AG10803 (cell line): Measurements from ENCODE around the gene NEK6.

Experiments
- DNase-seq: peaks from one replicate; pipeline ENCODE4 v3.0.0; 2010; ENCODE audit warnings: low read depth
- H3K4me3 ChIP-seq: 2 replicates; pipeline ENCODE4 v1.5.1; 2011; ENCODE audit warnings: mild to moderate bottlenecking, low read length, control low read depth
- CTCF ChIP-seq: conservative IDR thresholded peaks from 2 replicates; pipeline ENCODE4 v1.5.1; 2011; ENCODE audit warnings: mild to moderate bottlenecking, low read length, control low read depth, inconsistent platforms

Gene NEK6

DNA sequence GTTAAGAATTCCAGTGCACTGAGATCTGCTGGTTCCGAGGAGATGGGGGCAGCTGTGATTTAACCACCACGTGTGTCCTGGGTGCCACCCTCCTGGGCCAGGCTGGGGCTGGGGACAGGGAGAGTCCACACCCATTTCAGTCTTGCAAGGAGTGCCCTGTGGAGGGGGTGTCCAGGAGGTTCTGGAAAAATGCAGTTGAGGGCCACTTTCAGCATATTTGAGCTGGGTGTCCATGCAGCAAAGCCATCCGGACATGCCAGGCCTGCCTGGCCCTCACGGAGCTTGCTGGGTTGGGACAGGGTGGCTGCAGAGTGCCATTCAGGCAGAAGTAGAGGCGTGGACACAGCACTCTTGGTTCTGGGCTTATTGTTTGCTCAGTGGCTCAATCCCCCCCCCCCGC is 68.1 kb downstream of the NEK6 start:
- no peak for TF ChIP-seq CTCF
- H3K4me3 ChIP-seq, result no peak overlapping the region

GRCh38 chr9:124326378-124326777 is 68.6 kb downstream of the NEK6 start:
- TF ChIP-seq CTCF, result no peak
- no peak for DNase-seq
- H3K4me3 ChIP-seq, result no peak overlapping the region

More for the DNA sequence above, 68.1 kb downstream of the NEK6 start:
- no peak for DNase-seq

DNA sequence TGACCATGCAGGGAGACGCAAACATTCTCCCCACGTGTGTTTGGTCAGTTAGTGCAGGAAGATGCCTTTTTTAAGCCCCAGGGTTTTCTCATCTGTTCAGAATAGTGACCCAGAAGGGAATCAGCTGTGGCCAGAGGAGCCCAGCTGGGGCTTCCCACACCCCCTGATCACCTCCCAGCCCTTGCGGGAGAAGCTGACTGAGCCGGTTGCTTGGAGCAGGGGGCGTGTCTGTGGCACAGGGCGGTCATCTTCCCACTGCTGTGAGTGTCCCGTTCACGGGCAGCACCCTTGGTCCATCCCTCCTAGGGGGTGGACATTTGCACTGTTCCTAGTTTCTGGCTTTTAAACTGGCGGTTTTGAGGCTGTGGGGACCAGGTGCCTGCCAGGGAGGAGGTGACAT is 69.7 kb downstream of the NEK6 start:
- H3K4me3 ChIP-seq, result no peak overlapping the region
- no peak for TF ChIP-seq CTCF
- DNase-seq, result no peak

DNA sequence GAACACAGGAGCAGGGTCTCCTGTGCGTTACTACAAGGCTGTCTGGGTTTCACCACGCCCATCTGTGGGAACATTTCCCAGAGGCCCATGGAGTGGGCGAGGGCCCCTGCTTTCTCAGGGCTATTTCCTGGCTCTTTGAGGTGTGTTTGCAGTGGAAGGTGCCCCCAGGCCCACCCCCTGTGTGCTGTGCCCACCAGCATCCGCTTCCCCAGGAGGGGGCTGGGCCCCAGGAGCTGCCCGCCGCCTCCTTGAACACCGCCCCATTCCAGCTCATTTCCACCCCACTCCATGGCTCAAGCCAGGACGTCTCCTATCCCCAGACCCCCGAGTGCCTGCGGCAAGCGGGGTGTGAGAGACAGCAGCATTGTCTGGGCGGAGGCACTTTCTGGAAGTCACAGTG is 70.5 kb downstream of the NEK6 start:
- no peak for DNase-seq
- no peak for TF ChIP-seq CTCF

GRCh38 chr9:124329206-124329792 is 71.5 kb downstream of the NEK6 start:
- no peak for TF ChIP-seq CTCF
- no peak overlapping the region for H3K4me3 ChIP-seq
- DNase-seq, result no peak

More for the DNA sequence above, 70.5 kb downstream of the NEK6 start:
- H3K4me3 ChIP-seq, result no peak overlapping the region

DNA sequence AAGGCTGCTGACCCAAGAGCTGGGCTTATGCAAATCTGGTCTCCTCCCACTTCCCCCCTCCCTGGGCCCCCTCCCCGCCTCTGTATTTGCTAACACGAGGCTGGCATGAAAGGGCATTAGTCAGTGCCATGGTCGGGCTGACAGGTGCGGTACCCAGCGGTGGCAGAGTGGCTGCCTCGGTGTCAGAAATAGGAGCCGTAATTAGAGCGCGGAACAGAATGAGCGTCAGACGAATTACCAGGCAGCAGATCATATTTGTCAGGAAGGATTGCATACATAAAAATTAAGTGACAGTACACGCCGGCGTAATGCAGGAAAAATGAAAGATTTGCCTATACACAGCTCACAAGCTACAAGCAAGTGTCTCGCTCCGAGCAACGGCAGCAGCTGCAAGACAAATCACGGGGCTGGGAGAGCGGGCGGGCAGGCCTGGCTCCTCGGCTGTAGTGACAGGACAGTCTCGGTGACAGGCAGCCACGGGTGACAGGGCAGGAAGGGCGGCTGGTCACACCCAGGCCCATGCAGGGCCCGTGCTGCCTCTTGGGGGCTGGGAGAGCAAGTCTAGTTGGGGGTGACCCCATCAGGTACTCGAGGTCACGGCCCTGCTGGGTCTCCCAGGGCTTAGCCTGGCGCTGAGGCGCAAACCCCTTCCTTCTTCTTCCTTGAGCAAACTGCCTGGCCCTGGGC is 72.4 kb downstream of the NEK6 start:
- TF ChIP-seq CTCF, result no peak
- H3K4me3 ChIP-seq, result no peak overlapping the region
- no peak for DNase-seq

DNA sequence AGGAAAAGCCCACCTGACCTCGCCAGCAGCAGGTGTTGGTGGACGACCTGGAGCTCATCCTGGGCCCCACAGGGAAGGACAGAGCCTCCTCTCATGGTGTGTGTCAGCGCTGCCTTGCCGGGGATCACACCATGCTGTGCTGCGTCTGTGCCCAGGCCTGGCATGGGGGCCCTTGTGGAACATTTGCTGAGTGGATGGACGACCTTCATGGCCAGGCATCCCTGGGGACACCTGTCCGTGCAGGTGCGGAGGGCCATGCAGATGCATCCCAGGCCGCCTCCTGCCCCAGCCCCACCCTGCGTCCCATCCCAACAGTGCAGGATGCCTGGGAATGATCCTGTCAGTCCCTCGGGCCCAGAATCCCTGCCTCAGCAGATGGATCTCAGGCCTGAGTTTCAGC is 73.8 kb downstream of the NEK6 start:
- no peak overlapping the region for H3K4me3 ChIP-seq
- no peak for TF ChIP-seq CTCF
- no peak for DNase-seq
